Endothelial cell (in vitro differentiated cells): ENCODE measurements around the gene ALDH1A2. TPM values are rescaled to one million over a fixed set of nuclear protein-coding genes. Genes with fewer than 3 reads are reported as not detected.

Source experiments
- DNase-seq: peaks from one replicate; pipeline ENCODE4 v3.0.0; 2021; ENCODE audit warnings: low spot score
- H3K27ac Mint-ChIP-seq: one replicate; pipeline ENCODE4 v1.8.0; 2021; ENCODE audit warnings: mixed read lengths, inconsistent platforms; ENCODE audit not compliant: unreplicated experiment
- H3K27me3 Mint-ChIP-seq: one replicate; pipeline ENCODE4 v1.8.0; 2021; ENCODE audit warnings: mild to moderate bottlenecking, moderate library complexity, mixed read lengths, inconsistent platforms; ENCODE audit not compliant: unreplicated experiment
- H3K36me3 Mint-ChIP-seq: one replicate; pipeline ENCODE4 v1.8.0; 2021; ENCODE audit warnings: mild to moderate bottlenecking, low read depth, mixed read lengths, inconsistent platforms; ENCODE audit not compliant: unreplicated experiment
- H3K4me1 Mint-ChIP-seq: one replicate; pipeline ENCODE4 v1.8.0; 2021; ENCODE audit warnings: mild to moderate bottlenecking, mixed read lengths, inconsistent platforms; ENCODE audit not compliant: unreplicated experiment
- H3K4me3 Mint-ChIP-seq: one replicate; pipeline ENCODE4 v1.8.0; 2021; ENCODE audit warnings: mild to moderate bottlenecking, mixed read lengths, inconsistent platforms; ENCODE audit not compliant: unreplicated experiment
- H3K9me3 Mint-ChIP-seq: one replicate; pipeline ENCODE4 v1.8.0; 2021; ENCODE audit warnings: mixed read lengths, inconsistent platforms; ENCODE audit not compliant: unreplicated experiment
- CTCF ChIP-seq: fragments of 200-600 bp; sonication (generic); IDR thresholded peaks from one replicate; pipeline ENCODE4 v1.5.0; 2021; ENCODE audit warnings: antibody characterized with exemption; ENCODE audit not compliant: unreplicated experiment
- total RNA-seq: library from RNA; stranded (reverse); fragmentation: NEBNext Ultra II Directional; extraction: Animal tissue kit (Norgen Biotek cat#: 25700); gene quantifications from one replicate; pipeline ENCODE4 v1.2.1, GENCODE V29; 2021; ENCODE audit not compliant: unreplicated experiment

Gene ALDH1A2
- total RNA-seq, 1 donor from 2014 or later = 2.6 TPM

GRCh38 chr15:57927091-57927631, 138.3 kb downstream of the ALDH1A2 start:
- no peaks in the 10 kb centered on the region for H3K9me3 Mint-ChIP-seq
- no peak for TF ChIP-seq CTCF
- no peak for DNase-seq
- H3K27me3 Mint-ChIP-seq = peaks cover 2% of the 10 kb centered on the region
- H3K4me3 Mint-ChIP-seq = no peak overlapping the region
- H3K27ac Mint-ChIP-seq = no peak overlapping the region
- peaks cover 13% of the 10 kb centered on the region for H3K4me1 Mint-ChIP-seq
- no peaks in the 10 kb centered on the region for H3K36me3 Mint-ChIP-seq

- Mint-ChIP-seq H3K36me3 (no peaks in the 10 kb centered on the region), H3K4me1 (peaks cover 13% of the 10 kb centered on the region), H3K9me3 (no peaks in the 10 kb centered on the region), H3K27me3 (no peaks in the 10 kb centered on the region), H3K4me3 (no peak overlapping the region), H3K27ac (no peak overlapping the region)
- TF ChIP-seq CTCF = no peak
- DNase-seq = no peak
Measured at GRCh38 chr15:57925650-57926049, 139.9 kb downstream of the ALDH1A2 start.

GRCh38 chr15:57924598-57924997, 140.9 kb downstream of the ALDH1A2 start:
- peaks cover 13% of the 10 kb centered on the region for H3K4me1 Mint-ChIP-seq
- H3K27ac Mint-ChIP-seq = no peak overlapping the region
- no peak overlapping the region for H3K4me3 Mint-ChIP-seq
- TF ChIP-seq CTCF = no peak
- no peaks in the 10 kb centered on the region for H3K9me3 Mint-ChIP-seq
- H3K27me3 Mint-ChIP-seq = no peaks in the 10 kb centered on the region
- H3K36me3 Mint-ChIP-seq = no peaks in the 10 kb centered on the region
- DNase-seq = no peak

- Mint-ChIP-seq H3K9me3 (no peaks in the 10 kb centered on the region), H3K27me3 (no peaks in the 10 kb centered on the region), H3K4me3 (no peak overlapping the region), H3K27ac (no peak overlapping the region), H3K36me3 (no peaks in the 10 kb centered on the region), H3K4me1 (peaks cover 13% of the 10 kb centered on the region)
- no peak for TF ChIP-seq CTCF
- DNase-seq = no peak
Measured at GRCh38 chr15:57923750-57924149, 141.8 kb downstream of the ALDH1A2 start.

GRCh38 chr15:57923306-57923705, 142.2 kb downstream of the ALDH1A2 start:
- Mint-ChIP-seq H3K36me3 (no peaks in the 10 kb centered on the region), H3K27me3 (no peaks in the 10 kb centered on the region), H3K9me3 (no peaks in the 10 kb centered on the region), H3K4me1 (peaks cover 13% of the 10 kb centered on the region), H3K4me3 (no peak overlapping the region), H3K27ac (no peak overlapping the region)
- no peak for DNase-seq
- TF ChIP-seq CTCF = no peak
